GM12878 (cell line): Measurements from ENCODE around the gene IFT172.

ENCODE experiments used
- CBFB ChIP-seq: IDR thresholded peaks from 2 replicates; pipeline ENCODE4 v1.6.1; 2016; ENCODE audit warnings: antibody characterized with exemption, low read depth
- TCF7 ChIP-seq: IDR thresholded peaks from 2 replicates; pipeline ENCODE4 v1.6.1; 2014; ENCODE audit warnings: antibody characterized with exemption, borderline replicate concordance

- TF ChIP-seq CBFB (no peak), TCF7 (no peak)
These were observed 61.1 kb downstream of the IFT172 start, which contains the start of gene NRBP1 for GRCh38 chr2:27428213-27428977.
